NCI-H2196 treated with DMSO at 0.1 percent for 48 hours (cell line): Measurements from ENCODE around the gene FUBP3.

Experiments used
- DNase-seq: peaks from one replicate; lab custom pipeline; 2025; ENCODE audit not compliant: unreplicated experiment; lab: John Stamatoyannopoulos, UW

Gene FUBP3

GRCh38 chr9:130606887-130607600 is 27.7 kb downstream of the FUBP3 start:
- no peak for DNase-seq

GRCh38 chr9:130607640-130608420 is 28.5 kb downstream of the FUBP3 start:
- DNase-seq, result no peak

GRCh38 chr9:130608554-130609134 is 29.3 kb downstream of the FUBP3 start:
- no peak for DNase-seq

GRCh38 chr9:130609163-130609562 is 29.8 kb downstream of the FUBP3 start:
- DNase-seq, result no peak

- no peak for DNase-seq
Measured at GRCh38 chr9:130610862-130611707, 31.7 kb downstream of the FUBP3 start.

GRCh38 chr9:130616451-130616850 is 37.1 kb downstream of the FUBP3 start:
- no peak for DNase-seq

- DNase-seq, result no peak
Measured at GRCh38 chr9:130623466-130623865, 44.1 kb downstream of the FUBP3 start.

GRCh38 chr9:130624154-130624553 is 44.8 kb downstream of the FUBP3 start:
- DNase-seq, result no peak

GRCh38 chr9:130626249-130626996 is 47.0 kb downstream of the FUBP3 start:
- no peak for DNase-seq

GRCh38 chr9:130627051-130627450 is 47.7 kb downstream of the FUBP3 start:
- no peak for DNase-seq

- no peak for DNase-seq
Measured at GRCh38 chr9:130627896-130628792, 48.8 kb downstream of the FUBP3 start.

- no peak for DNase-seq
Measured at GRCh38 chr9:130629443-130630070, 50.2 kb downstream of the FUBP3 start.

GRCh38 chr9:130630071-130630450 is 50.7 kb downstream of the FUBP3 start:
- DNase-seq, result no peak

GRCh38 chr9:130630506-130631330 is 51.3 kb downstream of the FUBP3 start:
- DNase-seq, result no peak

GRCh38 chr9:130631331-130632080 is 52.1 kb downstream of the FUBP3 start:
- no peak for DNase-seq

- DNase-seq, result no peak
Measured at GRCh38 chr9:130632081-130632710, 52.8 kb downstream of the FUBP3 start.

GRCh38 chr9:130632841-130633240 is 53.5 kb downstream of the FUBP3 start:
- DNase-seq, result no peak
